Body of pancreas (tissue), 4 donors: ENCODE results near the gene DLG2.

ENCODE experiments used
- POLR2A ChIP-seq, 3 donors: fragments of 450-650 bp; IDR thresholded peaks; one replicate each; pipeline ENCODE4 v1.6.1; 2016; ENCODE audit warnings: antibody characterized with exemption in 3 of 3, mild to moderate bottlenecking in 2 of 3
- TF ChIP-seq, protein P1 (sequence below), 7 experiments: fragments of 450-650 bp in 4 of 7; fragments of 200-600 bp in 3 of 7; sonication (generic) in 3 of 7; IDR thresholded peaks; one replicate each; pipeline ENCODE4 v1.5.1; 2016 to 2019; ENCODE audit warnings: antibody characterized with exemption in 7 of 7

DNA sequence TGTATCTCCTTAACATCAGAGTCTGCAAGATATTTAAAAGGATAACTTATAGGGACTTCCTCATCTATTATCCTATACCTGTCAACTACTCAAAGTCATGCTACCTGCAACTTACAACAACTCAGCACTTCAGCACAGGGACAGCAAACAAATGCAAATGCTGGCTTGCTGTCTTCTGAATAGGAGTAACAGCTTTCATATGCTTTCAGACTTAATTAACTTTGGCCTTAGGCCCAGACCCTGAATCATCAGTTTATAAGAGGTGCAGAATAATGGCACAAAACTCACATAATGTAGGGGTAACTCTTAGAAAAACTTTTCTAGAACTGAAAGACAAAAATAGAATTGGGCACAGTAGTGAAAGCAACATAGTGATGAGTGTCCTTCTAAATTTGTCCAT is 953.4 kb downstream of the DLG2 start:
- TF ChIP-seq, protein P1, sequence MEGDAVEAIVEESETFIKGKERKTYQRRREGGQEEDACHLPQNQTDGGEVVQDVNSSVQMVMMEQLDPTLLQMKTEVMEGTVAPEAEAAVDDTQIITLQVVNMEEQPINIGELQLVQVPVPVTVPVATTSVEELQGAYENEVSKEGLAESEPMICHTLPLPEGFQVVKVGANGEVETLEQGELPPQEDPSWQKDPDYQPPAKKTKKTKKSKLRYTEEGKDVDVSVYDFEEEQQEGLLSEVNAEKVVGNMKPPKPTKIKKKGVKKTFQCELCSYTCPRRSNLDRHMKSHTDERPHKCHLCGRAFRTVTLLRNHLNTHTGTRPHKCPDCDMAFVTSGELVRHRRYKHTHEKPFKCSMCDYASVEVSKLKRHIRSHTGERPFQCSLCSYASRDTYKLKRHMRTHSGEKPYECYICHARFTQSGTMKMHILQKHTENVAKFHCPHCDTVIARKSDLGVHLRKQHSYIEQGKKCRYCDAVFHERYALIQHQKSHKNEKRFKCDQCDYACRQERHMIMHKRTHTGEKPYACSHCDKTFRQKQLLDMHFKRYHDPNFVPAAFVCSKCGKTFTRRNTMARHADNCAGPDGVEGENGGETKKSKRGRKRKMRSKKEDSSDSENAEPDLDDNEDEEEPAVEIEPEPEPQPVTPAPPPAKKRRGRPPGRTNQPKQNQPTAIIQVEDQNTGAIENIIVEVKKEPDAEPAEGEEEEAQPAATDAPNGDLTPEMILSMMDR (IDR thresholded peaks at IDR 0.05): no peak
- TF ChIP-seq POLR2A (IDR thresholded peaks at IDR 0.05): no peak
